Stimulated activated CD4-positive, alpha-beta T cell treated with anti-CD3 and anti-CD28 coated beads, Interleukin-1b, Interleukin-23, amount 100 ng/mL, for 48 hours (primary cell): Measurements from ENCODE around the gene TBC1D1.

Source experiments
- DNase-seq: peaks from one replicate; pipeline ENCODE4 v3.0.0-alpha.2; 2020

Gene TBC1D1

GRCh38 chr4:38155589-38156294 is 264.9 kb downstream of the TBC1D1 start:
- no peak for DNase-seq

GRCh38 chr4:38157592-38157991 is 266.7 kb downstream of the TBC1D1 start:
- no peak for DNase-seq

- DNase-seq: peak; percentile 68
These were observed 269.8 kb downstream of the TBC1D1 start for GRCh38 chr4:38160487-38161207.

- no peak for DNase-seq
These were observed 270.6 kb downstream of the TBC1D1 start for GRCh38 chr4:38161208-38162113.

DNA sequence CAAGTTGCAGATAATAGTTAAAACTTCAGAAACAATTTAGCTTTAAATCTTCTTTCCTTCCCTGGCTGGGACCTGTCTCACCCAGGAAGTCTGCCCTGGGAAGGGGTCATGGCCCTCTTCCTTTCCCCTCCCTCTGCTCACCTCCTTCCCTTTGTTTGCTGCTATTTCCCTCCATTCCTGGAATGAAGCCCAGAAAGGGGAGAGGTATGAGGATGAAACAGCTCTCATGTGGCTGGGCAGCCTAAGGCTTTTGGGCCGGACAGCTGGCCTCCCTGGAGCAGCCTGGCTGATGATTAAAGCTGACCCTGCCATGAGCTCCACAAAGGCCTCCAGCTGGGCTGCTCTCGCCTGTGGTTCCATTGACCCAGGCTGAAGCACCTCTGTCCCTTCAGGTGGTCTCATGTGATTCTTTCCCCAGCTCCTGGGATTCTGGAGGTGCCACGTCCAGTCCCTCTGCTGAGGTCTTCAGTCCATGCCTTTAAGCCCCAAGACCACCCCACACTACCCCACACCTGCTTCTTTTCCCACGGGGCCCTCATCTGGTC is 271.4 kb downstream of the TBC1D1 start:
- no peak for DNase-seq

DNA sequence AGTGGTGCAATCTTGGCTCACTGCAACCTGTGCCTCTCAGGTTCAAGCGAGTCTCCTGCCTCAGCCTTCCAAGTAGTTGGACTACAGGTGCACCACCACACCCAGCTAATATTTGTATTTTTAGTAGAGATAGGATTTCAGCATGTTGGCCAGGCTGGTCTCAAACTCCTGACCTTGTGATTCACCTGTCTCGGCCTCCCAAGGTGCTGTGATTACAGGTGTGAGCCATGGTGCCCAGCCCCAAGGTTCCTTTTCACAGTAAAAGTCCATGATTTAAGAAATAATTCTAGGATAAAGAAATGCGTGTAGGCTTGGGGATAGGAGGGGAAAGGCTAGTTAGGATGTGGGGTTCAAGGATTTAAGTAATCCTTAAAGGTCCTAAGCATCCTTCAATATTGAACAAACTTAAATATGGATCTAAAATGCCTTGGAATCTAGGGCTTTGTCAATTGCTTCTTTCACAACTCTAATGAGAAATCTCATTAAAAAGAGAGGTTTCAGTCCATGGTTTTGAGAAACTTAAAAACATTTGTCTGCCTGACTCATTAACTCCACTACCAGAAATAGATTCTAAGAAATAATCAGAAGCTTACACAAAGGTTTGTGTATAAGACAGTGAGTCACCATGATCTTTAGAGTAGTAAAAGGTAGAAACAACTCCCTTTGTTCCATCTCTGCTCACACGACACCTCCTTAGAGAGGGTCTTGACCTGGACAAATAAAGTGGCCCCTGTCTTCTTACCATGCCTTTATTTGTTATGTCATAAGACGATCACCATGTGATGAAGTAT is 272.5 kb downstream of the TBC1D1 start:
- no peak for DNase-seq

DNA sequence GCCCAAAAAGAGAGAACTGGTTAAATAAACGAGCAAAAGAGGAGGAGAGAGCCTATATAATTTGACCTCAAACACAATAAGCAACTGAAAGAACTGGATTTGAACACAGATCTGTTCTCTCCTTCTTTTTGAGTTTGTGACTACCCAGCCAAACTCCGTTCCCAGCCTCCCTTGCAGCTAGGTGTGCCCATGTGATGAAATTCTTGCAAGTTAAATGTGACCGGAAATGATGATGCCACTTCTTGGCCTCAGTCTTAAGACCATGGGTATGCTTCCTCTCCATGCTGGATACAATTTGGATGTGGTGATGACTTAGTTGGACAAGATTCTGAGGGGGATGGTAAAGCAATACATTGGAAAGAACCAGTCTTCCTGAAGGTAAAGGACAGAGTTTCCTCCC is 273.5 kb downstream of the TBC1D1 start:
- no peak for DNase-seq

DNA sequence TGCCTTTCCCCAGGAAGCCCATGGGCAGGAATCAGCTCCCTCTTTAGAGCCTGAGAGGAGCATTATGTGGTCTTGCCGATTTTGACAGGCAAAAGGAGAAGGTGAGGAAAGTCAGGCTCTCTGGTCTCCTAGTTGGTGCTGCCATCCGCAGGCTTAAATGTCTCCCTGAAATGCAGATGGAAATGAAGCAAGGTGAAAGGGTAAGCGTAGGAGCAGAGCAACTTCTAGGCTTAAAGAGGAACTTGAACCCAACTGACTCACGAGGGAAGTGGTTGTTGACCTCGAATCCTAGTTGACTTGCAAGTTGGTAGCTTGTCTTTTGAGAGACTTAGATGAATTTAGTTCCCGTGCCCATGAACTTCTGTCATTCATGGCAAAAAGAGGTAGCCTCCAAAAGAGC is 275.2 kb downstream of the TBC1D1 start:
- no peak for DNase-seq

DNA sequence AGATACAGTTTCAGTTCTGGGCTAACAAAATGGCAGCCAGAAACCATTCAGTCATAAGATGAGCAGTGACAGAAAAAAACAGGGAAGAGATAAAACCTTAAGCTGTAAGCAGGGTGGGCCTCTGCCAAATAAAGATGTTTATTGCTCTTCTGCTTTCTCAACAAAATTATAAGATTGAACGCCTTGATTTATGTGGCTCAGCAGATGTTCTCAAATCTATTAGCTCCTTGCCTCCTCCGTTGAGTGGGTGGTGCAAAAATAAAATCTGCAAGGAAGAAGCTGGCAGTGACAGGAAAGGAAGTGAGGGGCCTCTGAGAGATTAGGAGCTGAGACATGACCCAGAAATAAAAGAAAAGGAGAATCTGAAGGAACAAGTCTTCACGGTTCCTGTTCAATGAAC is 275.9 kb downstream of the TBC1D1 start:
- no peak for DNase-seq

DNA sequence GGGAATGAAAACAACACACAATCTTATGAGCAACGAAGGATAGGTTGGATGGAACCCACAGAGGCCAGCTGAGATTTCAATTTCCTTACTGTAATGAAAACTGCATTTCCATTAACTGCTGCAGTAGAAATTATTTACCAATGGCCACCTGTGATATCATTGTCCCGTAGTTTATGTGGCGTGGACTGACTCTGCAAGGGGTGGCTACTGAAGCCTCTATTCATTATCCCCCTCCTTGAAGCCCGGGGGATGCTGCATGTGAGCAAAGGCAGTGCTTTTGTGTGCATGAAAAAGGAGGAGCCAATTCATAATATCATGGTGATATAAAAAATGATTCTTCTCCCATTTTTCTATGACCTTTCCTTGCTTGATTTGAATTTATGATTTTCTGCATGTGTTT is 277.1 kb downstream of the TBC1D1 start:
- DNase-seq: no peak

GRCh38 chr4:38169524-38169923 is 278.6 kb downstream of the TBC1D1 start:
- no peak for DNase-seq

- DNase-seq: no peak
These were observed 279.7 kb downstream of the TBC1D1 start for GRCh38 chr4:38170338-38171169.

DNA sequence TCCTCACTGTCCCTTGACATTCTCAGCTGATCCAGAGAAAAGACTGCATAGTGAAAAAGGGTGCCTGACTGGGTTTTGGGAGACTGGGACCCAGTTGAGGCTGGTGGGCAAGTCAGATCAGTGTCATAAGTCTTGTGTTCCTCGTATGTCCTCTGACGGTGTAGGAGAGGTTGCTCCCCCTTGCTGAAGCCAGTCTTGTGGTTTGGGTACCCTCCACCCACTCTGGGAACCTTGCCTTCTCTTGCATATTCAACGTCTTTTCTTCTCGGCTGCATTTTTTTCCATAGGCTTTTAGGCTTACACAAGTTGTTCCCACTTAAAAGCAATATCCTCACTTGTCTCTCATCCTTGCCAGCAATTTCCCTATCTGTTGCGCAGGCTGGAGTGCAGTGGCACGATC is 281.2 kb downstream of the TBC1D1 start:
- DNase-seq: no peak

DNA sequence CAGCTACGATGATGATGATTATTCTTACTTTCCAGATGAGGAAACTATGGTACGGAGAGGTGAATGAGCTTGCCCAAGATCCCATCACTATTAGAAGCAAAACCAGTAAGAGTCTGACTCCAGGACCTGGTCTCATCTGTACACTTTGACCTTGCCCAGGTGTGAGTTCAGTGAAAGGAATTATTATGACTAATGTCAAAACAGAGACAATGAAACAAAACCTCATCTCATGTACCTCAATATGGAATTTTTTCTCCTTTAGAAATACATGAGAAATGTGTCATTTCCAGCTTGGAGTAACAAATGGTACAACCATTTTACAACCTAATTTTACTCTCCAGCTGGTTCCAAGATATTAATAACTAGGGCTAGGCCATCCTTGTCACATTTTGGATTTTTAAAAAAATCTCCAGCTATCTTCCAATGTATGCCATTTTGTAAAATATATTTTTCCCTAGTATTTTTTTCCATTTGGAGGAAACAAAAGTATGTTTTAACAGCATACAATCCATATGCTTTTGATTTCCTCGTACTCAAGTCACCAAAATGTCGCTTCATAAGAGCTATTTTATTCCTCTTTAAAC is 283.1 kb downstream of the TBC1D1 start:
- DNase-seq: no peak

DNA sequence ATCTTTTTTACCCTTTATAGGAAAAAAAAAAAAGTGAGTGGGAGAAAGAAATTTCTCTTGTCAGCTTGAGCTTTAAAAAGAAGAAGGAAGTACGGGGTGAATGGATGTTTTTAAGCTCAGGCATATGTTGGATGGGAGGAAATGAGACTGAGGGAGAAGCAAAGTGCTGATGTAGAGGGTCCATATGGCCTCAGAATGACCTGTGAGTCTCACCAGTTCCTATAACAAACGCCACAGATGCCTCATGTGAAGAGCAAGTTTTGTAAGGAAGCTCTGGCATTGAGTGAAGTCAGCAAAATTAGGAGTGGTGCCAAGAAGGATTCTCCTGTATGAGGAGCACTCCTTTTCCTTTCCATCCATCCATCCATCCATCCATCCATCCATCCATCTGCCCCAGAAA is 283.9 kb downstream of the TBC1D1 start:
- no peak for DNase-seq

DNA sequence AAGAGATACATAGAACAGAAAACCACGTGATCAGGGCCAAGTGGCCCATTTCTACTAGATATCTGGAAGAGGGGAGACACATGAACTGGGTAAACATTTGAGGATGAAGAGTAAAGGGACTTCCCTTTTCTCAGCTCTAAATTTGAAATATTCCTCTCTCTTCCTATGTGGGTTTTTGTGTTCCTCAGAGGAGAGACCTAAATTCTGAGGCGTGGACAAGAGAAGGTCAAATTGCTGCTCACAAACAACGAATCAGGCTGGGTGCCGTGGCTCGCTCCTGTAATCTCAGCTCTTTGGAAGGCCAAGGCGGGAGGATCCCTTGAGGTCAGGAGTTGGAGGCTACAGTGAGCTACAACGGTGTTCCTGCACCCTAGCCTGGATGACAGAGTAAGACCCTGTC is 285.3 kb downstream of the TBC1D1 start:
- no peak for DNase-seq

DNA sequence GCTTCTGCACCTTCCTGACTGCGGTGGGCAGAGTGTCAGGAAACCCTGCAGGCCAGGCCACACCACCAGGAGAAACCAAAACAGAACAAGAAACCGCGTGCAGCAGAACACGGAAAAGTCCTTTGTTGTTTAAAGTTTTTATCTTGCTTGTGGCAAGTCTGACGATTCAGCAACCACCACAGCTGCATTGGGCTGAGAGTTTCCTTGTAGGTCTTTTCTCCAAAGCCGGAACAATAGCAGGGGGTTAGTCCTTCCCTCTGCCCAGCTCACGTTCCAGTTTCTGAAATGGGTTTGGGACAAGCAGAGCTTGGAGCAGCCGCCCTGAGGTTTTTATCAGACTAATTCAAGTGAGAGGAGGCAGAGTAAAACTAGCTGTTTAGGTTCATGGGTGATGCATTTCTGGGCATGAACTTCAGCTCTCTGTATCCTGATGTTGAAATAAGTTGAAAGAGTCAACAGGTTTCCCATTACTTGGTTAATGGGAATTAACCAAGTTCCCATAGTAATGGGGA is 286.2 kb downstream of the TBC1D1 start:
- DNase-seq: peak; percentile 35

- peak; percentile 38 for DNase-seq
These were observed 286.9 kb downstream of the TBC1D1 start for GRCh38 chr4:38177641-38178391.

GRCh38 chr4:38178392-38178995 is 287.6 kb downstream of the TBC1D1 start:
- DNase-seq: no peak
